DMS79 (cell line): Measurements from ENCODE around the gene ASTN1.

Experiments used
- DNase-seq: peaks from one replicate; lab custom pipeline; 2025; lab: John Stamatoyannopoulos, UW

ASTN1 gene

GRCh38 chr1:176837708-176838107, 326.8 kb downstream of the ASTN1 start:
- no peak for DNase-seq

- DNase-seq: no peak
Measured at GRCh38 chr1:176831150-176831549, 333.4 kb downstream of the ASTN1 start.

- DNase-seq: no peak
Measured at GRCh38 chr1:176829261-176829660, 335.3 kb downstream of the ASTN1 start.

- no peak for DNase-seq
Measured at GRCh38 chr1:176826265-176826664, 338.2 kb downstream of the ASTN1 start.

GRCh38 chr1:176820391-176821031, 344.0 kb downstream of the ASTN1 start:
- no peak for DNase-seq

GRCh38 chr1:176816232-176816631, 348.3 kb downstream of the ASTN1 start:
- no peak for DNase-seq

- DNase-seq: no peak
Measured at GRCh38 chr1:176815621-176816020, 348.9 kb downstream of the ASTN1 start.

- DNase-seq: no peak
Measured at GRCh38 chr1:176811511-176812288, 352.8 kb downstream of the ASTN1 start.

GRCh38 chr1:176809292-176809691, 355.2 kb downstream of the ASTN1 start:
- DNase-seq: no peak
